GM12878 (cell line): ENCODE measurements around the gene IRX1.

Experiments used
- BCL3 ChIP-seq: IDR thresholded peaks from 2 replicates; pipeline ENCODE4 v1.6.1; 2011; ENCODE audit warnings: borderline replicate concordance, low read depth, mild to moderate bottlenecking, moderate library complexity, low read length; ENCODE audit not compliant: insufficient read depth, poor library complexity, severe bottlenecking
- BHLHE40 ChIP-seq, 2 experiments: fragments of 450-650 bp in 1 of 2; IDR thresholded peaks; 2 replicates each; pipeline ENCODE4 v1.6.1; 2011 to 2017; ENCODE audit warnings: low read depth in 2 of 2, borderline replicate concordance in 1 of 2, improper control_type of control experiment in 1 of 2, low read length in 1 of 2, mild to moderate bottlenecking in 1 of 2
- CHD1 ChIP-seq: IDR thresholded peaks from 2 replicates; pipeline ENCODE4 v1.6.1; 2012; ENCODE audit warnings: low read depth, low read length, improper control_type of control experiment
- FOXM1 ChIP-seq: IDR thresholded peaks from 2 replicates; pipeline ENCODE4 v1.6.1; 2012; ENCODE audit warnings: low read depth, mild to moderate bottlenecking, inconsistent platforms, low read length, moderate library complexity
- IKZF1 ChIP-seq: fragments of 450-650 bp; conservative IDR thresholded peaks from 2 replicates; pipeline ENCODE4 v1.6.1; 2017; ENCODE audit warnings: antibody characterized with exemption, mild to moderate bottlenecking
- KDM1A ChIP-seq: fragments of 200-600 bp; sonication (generic); IDR thresholded peaks from 2 replicates; pipeline ENCODE4 v1.6.1; 2016; ENCODE audit warnings: borderline replicate concordance
- NFYB ChIP-seq: IDR thresholded peaks from 2 replicates; pipeline ENCODE4 v1.6.1; 2011; ENCODE audit warnings: low read depth, mild to moderate bottlenecking, low read length, improper control_type of control experiment, moderate library complexity; ENCODE audit not compliant: insufficient read depth
- PAX5 ChIP-seq: IDR thresholded peaks from 2 replicates; pipeline ENCODE4 v1.6.1; 2011; ENCODE audit warnings: low read depth, low read length, borderline replicate concordance
- POLR2A ChIP-seq: IDR thresholded peaks from 2 replicates; pipeline ENCODE4 v1.6.1; 2011; ENCODE audit warnings: low read depth, mild to moderate bottlenecking, low read length
- RBBP5 ChIP-seq: fragments of 200-600 bp; sonication (generic); conservative IDR thresholded peaks from 2 replicates; pipeline ENCODE4 v1.6.1; 2016
- ZBTB40 ChIP-seq: fragments of 450-650 bp; IDR thresholded peaks from 2 replicates; pipeline ENCODE4 v1.6.1; 2016; ENCODE audit warnings: mild to moderate bottlenecking, moderate library complexity, borderline replicate concordance
- TF ChIP-seq, protein P1 (sequence below): fragments of 450-650 bp; IDR thresholded peaks from 2 replicates; pipeline ENCODE4 v1.6.1; 2017; ENCODE audit warnings: low read depth, mild to moderate bottlenecking, moderate library complexity
- TF ChIP-seq, protein P2 (sequence below): fragments of 450-650 bp; IDR thresholded peaks from 2 replicates; pipeline ENCODE4 v1.6.1; 2016; ENCODE audit warnings: mild to moderate bottlenecking

GRCh38 chr5:3546028-3546427, 49.6 kb upstream of the IRX1 start:
- TF ChIP-seq ZBTB40 (no peak), NFYB (no peak), POLR2A (no peak), CHD1 (no peak), PAX5 (no peak), IKZF1 (no peak), RBBP5 (no peak), BCL3 (no peak), FOXM1 (no peak), KDM1A (no peak), BHLHE40 (IDR thresholded peaks at IDR 0.05; ENCODE audit: borderline replicate concordance in 1 of 2, low read depth in 2 of 2, low read length in 1 of 2) (no peak)
- TF ChIP-seq, protein P1, sequence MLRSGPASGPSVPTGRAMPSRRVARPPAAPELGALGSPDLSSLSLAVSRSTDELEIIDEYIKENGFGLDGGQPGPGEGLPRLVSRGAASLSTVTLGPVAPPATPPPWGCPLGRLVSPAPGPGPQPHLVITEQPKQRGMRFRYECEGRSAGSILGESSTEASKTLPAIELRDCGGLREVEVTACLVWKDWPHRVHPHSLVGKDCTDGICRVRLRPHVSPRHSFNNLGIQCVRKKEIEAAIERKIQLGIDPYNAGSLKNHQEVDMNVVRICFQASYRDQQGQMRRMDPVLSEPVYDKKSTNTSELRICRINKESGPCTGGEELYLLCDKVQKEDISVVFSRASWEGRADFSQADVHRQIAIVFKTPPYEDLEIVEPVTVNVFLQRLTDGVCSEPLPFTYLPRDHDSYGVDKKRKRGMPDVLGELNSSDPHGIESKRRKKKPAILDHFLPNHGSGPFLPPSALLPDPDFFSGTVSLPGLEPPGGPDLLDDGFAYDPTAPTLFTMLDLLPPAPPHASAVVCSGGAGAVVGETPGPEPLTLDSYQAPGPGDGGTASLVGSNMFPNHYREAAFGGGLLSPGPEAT: no peak
- TF ChIP-seq, protein P2, sequence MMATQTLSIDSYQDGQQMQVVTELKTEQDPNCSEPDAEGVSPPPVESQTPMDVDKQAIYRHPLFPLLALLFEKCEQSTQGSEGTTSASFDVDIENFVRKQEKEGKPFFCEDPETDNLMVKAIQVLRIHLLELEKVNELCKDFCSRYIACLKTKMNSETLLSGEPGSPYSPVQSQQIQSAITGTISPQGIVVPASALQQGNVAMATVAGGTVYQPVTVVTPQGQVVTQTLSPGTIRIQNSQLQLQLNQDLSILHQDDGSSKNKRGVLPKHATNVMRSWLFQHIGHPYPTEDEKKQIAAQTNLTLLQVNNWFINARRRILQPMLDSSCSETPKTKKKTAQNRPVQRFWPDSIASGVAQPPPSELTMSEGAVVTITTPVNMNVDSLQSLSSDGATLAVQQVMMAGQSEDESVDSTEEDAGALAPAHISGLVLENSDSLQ: no peak
